Gastrocnemius medialis (tissue), 4 donors: ENCODE measurements around the gene TFAP2A. TPM values are rescaled to one million over a fixed set of nuclear protein-coding genes. Genes with fewer than 3 reads are reported as not detected.

ENCODE experiments used
- ATAC-seq, 2 donors: fragments of 150-250 bp; one replicate each; pipeline ENCODE4 v1.9.1; 2016
- DNase-seq, 2 donors: peaks; one replicate each; pipeline ENCODE4 v3.0.0-alpha.2; 2019
- H3K27ac ChIP-seq, 4 donors: fragments of 200-600 bp; sonication (generic); 1 replicate in 1 of 4; 2 replicates in 3 of 4; pipeline ENCODE4 v1.5.1; 2016 to 2018; ENCODE audit warnings: mild to moderate bottlenecking in 2 of 4, moderate library complexity in 1 of 4
- H3K27me3 ChIP-seq, 3 donors: fragments of 200-600 bp; sonication (generic) in 2 of 3; 1 replicate in 1 of 3; 2 replicates in 2 of 3; pipeline versions ENCODE4 v1.5.1 to v1.6.0; 2016 to 2019; ENCODE audit warnings: mild to moderate bottlenecking in 1 of 3, moderate library complexity in 1 of 3
- H3K36me3 ChIP-seq, 2 donors: fragments of 200-600 bp; sonication (generic) in 1 of 2; one replicate each; pipeline ENCODE4 v1.5.1; 2017 to 2018
- H3K4me1 ChIP-seq, 2 donors: fragments of 200-600 bp; sonication (generic) in 1 of 2; one replicate each; pipeline ENCODE4 v1.5.1; 2016 to 2017; ENCODE audit warnings: mild to moderate bottlenecking in 2 of 2
- H3K4me3 ChIP-seq, 4 donors: fragments of 200-600 bp; sonication (generic) in 3 of 4; 1 replicate in 1 of 4; 2 replicates in 3 of 4; pipeline ENCODE4 v1.5.1; 2016 to 2019; ENCODE audit warnings: mild to moderate bottlenecking in 2 of 4
- H3K9me3 ChIP-seq, 3 donors: fragments of 200-600 bp; sonication (generic) in 2 of 3; 1 replicate in 1 of 3; 2 replicates in 2 of 3; pipeline ENCODE4 v1.5.1; 2016 to 2019
- POLR2A ChIP-seq, 2 donors: fragments of 450-650 bp; IDR thresholded peaks; one replicate each; pipeline ENCODE4 v1.6.1; 2017; ENCODE audit warnings: antibody characterized with exemption in 2 of 2, mild to moderate bottlenecking in 2 of 2, moderate library complexity in 2 of 2
- in situ Hi-C, 4 donors: fragments of 200-750 bp; cut with MboI; loops; one replicate each; pipeline versions ENCODE4 v1.15.0 to v1.8.0; 2017; ENCODE audit warnings: low sequenced_read_pairs in 4 of 4
- intact Hi-C: fragments of 100-400 bp; cut with DNase I; formaldehyde crosslinking; loops from one replicate; pipeline ENCODE4 v1.15.1; 2023; ENCODE audit warnings: low total_unique reads
- total RNA-seq, 4 donors: library from RNA; depleted of rRNA; stranded (reverse); fragments of >200 nt; gene quantifications; one replicate each; pipeline versions ENCODE4 v1.1.0 to v1.2.3, GENCODE V29; 2016
- TF ChIP-seq, protein P1 (sequence below), 5 experiments: fragments of 450-650 bp in 3 of 5; fragments of 200-600 bp in 2 of 5; sonication (generic) in 2 of 5; IDR thresholded peaks in 4 of 5; conservative IDR thresholded peaks in 1 of 5; 1 replicate in 4 of 5; 2 replicates in 1 of 5; pipeline ENCODE4 v1.5.1; 2016 to 2019; ENCODE audit warnings: antibody characterized with exemption in 5 of 5, mild to moderate bottlenecking in 3 of 5, moderate library complexity in 3 of 5

The TFAP2A gene
- total RNA-seq, 4 donors from 2014 or later: not detected

DNA sequence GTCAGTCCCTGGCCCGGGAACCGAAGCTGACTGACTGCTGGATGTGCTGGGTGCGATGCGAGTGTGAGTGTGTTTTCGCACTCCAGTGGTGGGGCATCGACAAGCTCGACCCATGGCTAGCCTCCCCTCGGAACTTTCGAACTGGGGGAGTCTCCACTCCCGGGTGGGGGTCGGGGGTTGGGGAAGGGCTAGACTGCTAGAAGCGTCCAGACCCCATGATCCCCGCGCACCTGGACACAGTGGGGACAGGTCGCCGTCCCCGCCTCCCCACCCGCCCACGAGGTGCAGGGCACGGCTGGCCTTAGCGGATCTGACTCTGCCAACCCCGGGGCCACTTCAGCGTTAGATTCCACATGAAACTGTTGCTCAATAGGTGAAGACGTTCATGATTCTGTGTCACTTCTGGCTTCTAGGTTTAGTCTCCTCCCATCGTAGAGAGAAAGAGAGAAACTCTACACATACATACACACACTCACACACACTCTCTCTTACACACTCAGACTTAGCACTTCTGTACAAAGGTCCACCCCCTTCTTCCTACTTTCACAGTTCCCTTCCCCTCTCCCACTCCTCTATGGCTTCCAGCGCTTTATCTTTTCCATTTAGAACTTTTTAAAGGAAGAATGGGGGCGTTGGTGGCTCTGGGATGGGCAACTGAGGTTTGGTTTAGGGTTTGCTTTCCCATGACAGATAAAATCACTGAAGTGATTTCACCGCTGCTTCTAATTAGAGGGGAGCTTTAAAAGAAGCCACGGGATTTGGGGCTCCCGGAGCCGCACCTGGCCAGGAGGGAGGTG lies 5.1 kb upstream of the TFAP2A start:
- H3K36me3 ChIP-seq: no peaks in the 10 kb centered on the region
- TF ChIP-seq, protein P1, sequence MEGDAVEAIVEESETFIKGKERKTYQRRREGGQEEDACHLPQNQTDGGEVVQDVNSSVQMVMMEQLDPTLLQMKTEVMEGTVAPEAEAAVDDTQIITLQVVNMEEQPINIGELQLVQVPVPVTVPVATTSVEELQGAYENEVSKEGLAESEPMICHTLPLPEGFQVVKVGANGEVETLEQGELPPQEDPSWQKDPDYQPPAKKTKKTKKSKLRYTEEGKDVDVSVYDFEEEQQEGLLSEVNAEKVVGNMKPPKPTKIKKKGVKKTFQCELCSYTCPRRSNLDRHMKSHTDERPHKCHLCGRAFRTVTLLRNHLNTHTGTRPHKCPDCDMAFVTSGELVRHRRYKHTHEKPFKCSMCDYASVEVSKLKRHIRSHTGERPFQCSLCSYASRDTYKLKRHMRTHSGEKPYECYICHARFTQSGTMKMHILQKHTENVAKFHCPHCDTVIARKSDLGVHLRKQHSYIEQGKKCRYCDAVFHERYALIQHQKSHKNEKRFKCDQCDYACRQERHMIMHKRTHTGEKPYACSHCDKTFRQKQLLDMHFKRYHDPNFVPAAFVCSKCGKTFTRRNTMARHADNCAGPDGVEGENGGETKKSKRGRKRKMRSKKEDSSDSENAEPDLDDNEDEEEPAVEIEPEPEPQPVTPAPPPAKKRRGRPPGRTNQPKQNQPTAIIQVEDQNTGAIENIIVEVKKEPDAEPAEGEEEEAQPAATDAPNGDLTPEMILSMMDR (IDR thresholded peaks at IDR 0.05 in 4 of 5, conservative IDR thresholded peaks at IDR 0.05 in 1 of 5): no peak
- no peak for TF ChIP-seq POLR2A (IDR thresholded peaks at IDR 0.05)
- H3K4me1 ChIP-seq: peaks cover under 1 to 7% of the 10 kb centered on the region in 2 donors
- intact Hi-C loops: no loop called here
- peaks cover 99 to 100% (median 99%) of the 10 kb centered on the region in 3 donors for H3K27me3 ChIP-seq
- ATAC-seq: no peak
- H3K4me3 ChIP-seq: no peak overlapping the region
- no peak overlapping the region for H3K27ac ChIP-seq
- H3K9me3 ChIP-seq: no peaks in the 10 kb centered on the region
- no peak for DNase-seq
- in situ Hi-C loops: no loop called here

DNA sequence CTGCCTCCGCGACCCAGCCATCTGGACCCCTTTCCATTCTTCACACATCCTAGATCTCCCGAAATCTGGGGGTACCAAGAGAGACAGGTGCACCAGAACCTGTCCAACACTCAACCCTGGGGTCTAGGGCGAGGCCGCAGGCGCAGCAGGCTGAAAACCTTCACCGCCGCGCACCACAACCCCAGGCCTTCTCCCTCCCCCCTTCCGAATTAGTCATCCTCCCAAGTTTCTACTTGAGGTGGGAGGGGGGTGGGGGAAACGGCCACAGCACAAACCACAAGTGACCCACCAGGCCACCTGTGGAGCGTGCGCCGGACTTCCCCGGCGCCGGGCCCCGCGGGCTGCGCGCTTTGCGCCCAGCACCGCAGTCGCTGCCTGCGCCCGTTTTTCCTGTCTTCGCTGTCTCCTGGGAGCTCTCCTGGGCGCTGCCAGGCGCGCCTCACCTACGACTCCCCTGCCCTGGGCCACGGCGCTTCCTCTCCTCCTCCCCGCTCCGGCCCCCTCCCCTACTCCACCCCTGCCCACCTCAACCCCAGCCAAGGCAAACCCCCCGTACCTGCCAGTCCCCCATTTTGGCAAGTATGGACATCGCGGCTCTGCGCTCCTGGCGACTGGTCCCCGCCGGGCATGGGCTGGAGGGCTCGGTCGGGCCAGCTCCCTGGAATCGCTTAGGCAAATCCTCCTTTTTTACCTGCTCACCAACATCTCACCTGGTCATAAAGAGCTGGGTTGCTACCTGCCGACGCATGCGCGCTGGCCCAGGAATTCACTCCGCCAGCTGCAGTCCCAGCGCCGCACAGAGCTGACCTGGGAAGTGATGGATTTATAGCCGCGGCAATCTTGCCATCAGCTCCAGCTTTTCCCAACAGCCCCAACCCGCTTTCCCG lies 4.2 kb upstream of the TFAP2A start:
- no peak overlapping the region for H3K27ac ChIP-seq
- in situ Hi-C loops (no loop called here), intact Hi-C loops (no loop called here)
- DNase-seq: no peak
- TF ChIP-seq POLR2A (IDR thresholded peaks at IDR 0.05): no peak
- no peak overlapping the region for H3K4me3 ChIP-seq
- peaks cover 9 to 15% of the 10 kb centered on the region in 2 donors for H3K4me1 ChIP-seq
- H3K36me3 ChIP-seq: no peaks in the 10 kb centered on the region
- ATAC-seq: no peak
- peaks cover 99 to 100% (median 99%) of the 10 kb centered on the region in 3 donors for H3K27me3 ChIP-seq
- no peaks in the 10 kb centered on the region for H3K9me3 ChIP-seq

DNA sequence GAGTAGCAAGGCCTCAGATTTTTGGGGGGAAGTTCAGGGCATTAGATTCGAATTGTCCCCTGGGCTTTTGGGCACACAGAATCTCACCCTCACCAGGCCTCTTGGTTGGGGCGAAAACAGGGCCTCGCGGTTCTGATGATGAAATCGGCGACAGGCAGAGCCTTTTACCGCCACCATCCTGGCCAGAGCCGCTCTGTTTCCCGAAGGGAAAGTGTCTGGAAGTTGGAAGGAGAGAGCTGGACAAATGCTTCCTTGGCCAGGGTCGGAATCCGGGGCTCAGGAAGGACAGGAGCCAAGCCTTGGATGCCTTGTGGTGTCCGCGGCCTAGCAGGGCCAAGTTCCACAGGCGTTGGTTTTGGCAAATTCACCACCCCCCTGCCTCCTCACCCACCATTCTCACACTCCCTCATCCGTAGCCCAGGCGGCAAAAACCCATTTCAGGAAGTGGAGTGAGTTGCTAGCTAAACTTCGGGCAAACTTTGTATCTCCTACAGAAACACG lies 3.5 kb upstream of the TFAP2A start:
- Histone ChIP-seq H3K4me1 (peaks cover 16 to 22% of the 10 kb centered on the region in 2 donors), H3K27me3 (peaks cover 99 to 100% (median 99%) of the 10 kb centered on the region in 3 donors), H3K36me3 (no peaks in the 10 kb centered on the region), H3K27ac (no peak overlapping the region), H3K4me3 (no peak overlapping the region), H3K9me3 (no peaks in the 10 kb centered on the region)
- intact Hi-C loops (no loop called here), in situ Hi-C loops (no loop called here)
- TF ChIP-seq, protein P1 (IDR thresholded peaks at IDR 0.05 in 4 of 5, conservative IDR thresholded peaks at IDR 0.05 in 1 of 5): no peak
- TF ChIP-seq POLR2A (IDR thresholded peaks at IDR 0.05): no peak
- ATAC-seq (no peak), DNase-seq (no peak)

DNA sequence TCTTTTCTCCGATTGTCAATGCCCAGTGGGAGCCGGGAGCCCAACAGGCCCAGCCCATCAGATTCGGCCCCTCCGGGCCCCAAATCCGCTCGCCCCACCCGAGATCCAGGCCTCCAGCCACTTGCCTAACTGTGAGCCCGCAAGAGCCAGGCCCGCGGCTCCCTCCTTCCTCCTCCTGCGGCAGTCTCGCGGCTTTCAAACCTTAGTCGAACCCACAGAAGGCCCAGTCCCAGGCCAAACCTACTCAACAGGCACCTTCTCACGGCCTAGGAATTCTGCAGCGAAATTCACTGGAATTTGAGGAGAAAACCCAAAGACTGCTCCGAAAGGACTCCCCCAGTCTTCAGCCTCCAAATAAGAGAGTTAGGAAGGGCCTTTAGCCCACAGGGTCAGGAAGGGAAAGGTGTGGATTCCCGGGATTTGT lies 2.8 kb upstream of the TFAP2A start:
- intact Hi-C loops: no loop called here
- Histone ChIP-seq H3K4me3 (no peak overlapping the region), H3K27ac (no peak overlapping the region), H3K27me3 (peaks cover 99 to 100% (median 99%) of the 10 kb centered on the region in 3 donors), H3K4me1 (peaks cover 22 to 29% of the 10 kb centered on the region in 2 donors), H3K36me3 (no peaks in the 10 kb centered on the region), H3K9me3 (no peaks in the 10 kb centered on the region)
- in situ Hi-C loops: no loop called here
- ATAC-seq (no peak), DNase-seq (no peak)
- TF ChIP-seq, protein P1 (IDR thresholded peaks at IDR 0.05 in 4 of 5, conservative IDR thresholded peaks at IDR 0.05 in 1 of 5): no peak
- TF ChIP-seq POLR2A (IDR thresholded peaks at IDR 0.05): no peak
